Measurements from ENCODE around the gene PDK1. TPM values are rescaled to one million over a fixed set of nuclear protein-coding genes. Genes with fewer than 3 reads are reported as not detected.
A peak's percentile ranks its signal among the peaks of the same experiment; 100 is the strongest.

Gene PDK1
- total and polyA plus RNA-seq, 2 donors from 2014 or later, result 4.6 to 19.2 TPM

- no peak for FAIRE-seq
- no peak for TF ChIP-seq CTCF (IDR thresholded peaks at IDR 0.05; ENCODE audit: borderline replicate concordance, extremely low read depth, insufficient read depth)
- intact Hi-C loops (cut with DNase I), result no loop called here
- Histone ChIP-seq H3K4me1 (ENCODE audit: control insufficient read depth in 2 of 3, insufficient read depth in 2 of 3, low read depth in 1 of 3, low read length in 3 of 3) (no peaks in the 10 kb centered on the region), H3K36me3 (ENCODE audit: control insufficient read depth in 2 of 3, insufficient read depth in 3 of 3, low read length in 3 of 3) (no peaks in the 10 kb centered on the region), H3K27ac (ENCODE audit: low read depth in 2 of 2, low read length in 2 of 2) (no peak overlapping the region), H3K4me3 (ENCODE audit: low read length in 3 of 3) (no peak overlapping the region), H3K9ac (ENCODE audit: low read length in 3 of 3) (no peak overlapping the region), H3K9me3 (ENCODE audit: control insufficient read depth in 2 of 3, insufficient read depth in 1 of 3, low read length in 3 of 3) (no peaks in the 10 kb centered on the region), H3K27me3 (ENCODE audit: control insufficient read depth, insufficient read depth, low read length) (no peaks in the 10 kb centered on the region)
- peak in 3 of 5 donors; percentile 24 to 81 (median 57) for DNase-seq
Observed at GRCh38 chr2:172613040-172613439, 57.1 kb downstream of the PDK1 start.

- H3K9ac ChIP-seq (ENCODE audit: low read length in 3 of 3), result no peak overlapping the region
- intact Hi-C loops (cut with DNase I), result no loop called here
- no peak for DNase-seq
- FAIRE-seq, result no peak
- no peaks in the 10 kb centered on the region for H3K4me1 ChIP-seq (ENCODE audit: control insufficient read depth in 2 of 3, insufficient read depth in 2 of 3, low read depth in 1 of 3, low read length in 3 of 3)
- H3K4me3 ChIP-seq (ENCODE audit: low read length in 3 of 3), result no peak overlapping the region
- H3K27me3 ChIP-seq (ENCODE audit: control insufficient read depth, insufficient read depth, low read length), result no peaks in the 10 kb centered on the region
- no peaks in the 10 kb centered on the region for H3K36me3 ChIP-seq (ENCODE audit: control insufficient read depth in 2 of 3, insufficient read depth in 3 of 3, low read length in 3 of 3)
- no peaks in the 10 kb centered on the region for H3K9me3 ChIP-seq (ENCODE audit: control insufficient read depth in 2 of 3, insufficient read depth in 1 of 3, low read length in 3 of 3)
- H3K27ac ChIP-seq (ENCODE audit: low read depth in 2 of 2, low read length in 2 of 2), result no peak overlapping the region
- TF ChIP-seq CTCF (IDR thresholded peaks at IDR 0.05; ENCODE audit: borderline replicate concordance, extremely low read depth, insufficient read depth), result no peak
Observed at GRCh38 chr2:172613615-172614231, 57.8 kb downstream of the PDK1 start.

- no peaks in the 10 kb centered on the region for H3K36me3 ChIP-seq (ENCODE audit: control insufficient read depth in 2 of 3, insufficient read depth in 3 of 3, low read length in 3 of 3)
- H3K9ac ChIP-seq (ENCODE audit: low read length in 3 of 3), result no peak overlapping the region
- H3K27ac ChIP-seq (ENCODE audit: low read depth in 2 of 2, low read length in 2 of 2), result no peak overlapping the region
- intact Hi-C loops (cut with DNase I), result no loop called here
- H3K27me3 ChIP-seq (ENCODE audit: control insufficient read depth, insufficient read depth, low read length), result no peaks in the 10 kb centered on the region
- FAIRE-seq (no peak), DNase-seq (no peak)
- no peaks in the 10 kb centered on the region for H3K4me1 ChIP-seq (ENCODE audit: control insufficient read depth in 2 of 3, insufficient read depth in 2 of 3, low read depth in 1 of 3, low read length in 3 of 3)
- no peaks in the 10 kb centered on the region for H3K9me3 ChIP-seq (ENCODE audit: control insufficient read depth in 2 of 3, insufficient read depth in 1 of 3, low read length in 3 of 3)
- TF ChIP-seq CTCF (IDR thresholded peaks at IDR 0.05; ENCODE audit: borderline replicate concordance, extremely low read depth, insufficient read depth), result no peak
- H3K4me3 ChIP-seq (ENCODE audit: low read length in 3 of 3), result no peak overlapping the region
Observed at GRCh38 chr2:172614932-172615331, 59.0 kb downstream of the PDK1 start.
